ENCODE results near the gene VPS26B.

- TF ChIP-seq CTCF (IDR thresholded peaks at IDR 0.05; ENCODE audit: poor library complexity) (peak; percentile 41), EZH2 (IDR thresholded peaks at IDR 0.05; ENCODE audit: borderline replicate concordance) (no peak)
Observed at GRCh38 chr11:134261626-134262488, 37.4 kb downstream of the VPS26B start.
